HG03175 (cell line): ENCODE results near the gene PTPRR.

ENCODE experiments used
- ATAC-seq: cut with Tn5 transposase; IDR thresholded peaks from one replicate; pipeline ENCODE4 v1.9.1; 2021; ENCODE audit warnings: mild to moderate bottlenecking, moderate library complexity; ENCODE audit not compliant: unreplicated experiment

Gene PTPRR, protein sequence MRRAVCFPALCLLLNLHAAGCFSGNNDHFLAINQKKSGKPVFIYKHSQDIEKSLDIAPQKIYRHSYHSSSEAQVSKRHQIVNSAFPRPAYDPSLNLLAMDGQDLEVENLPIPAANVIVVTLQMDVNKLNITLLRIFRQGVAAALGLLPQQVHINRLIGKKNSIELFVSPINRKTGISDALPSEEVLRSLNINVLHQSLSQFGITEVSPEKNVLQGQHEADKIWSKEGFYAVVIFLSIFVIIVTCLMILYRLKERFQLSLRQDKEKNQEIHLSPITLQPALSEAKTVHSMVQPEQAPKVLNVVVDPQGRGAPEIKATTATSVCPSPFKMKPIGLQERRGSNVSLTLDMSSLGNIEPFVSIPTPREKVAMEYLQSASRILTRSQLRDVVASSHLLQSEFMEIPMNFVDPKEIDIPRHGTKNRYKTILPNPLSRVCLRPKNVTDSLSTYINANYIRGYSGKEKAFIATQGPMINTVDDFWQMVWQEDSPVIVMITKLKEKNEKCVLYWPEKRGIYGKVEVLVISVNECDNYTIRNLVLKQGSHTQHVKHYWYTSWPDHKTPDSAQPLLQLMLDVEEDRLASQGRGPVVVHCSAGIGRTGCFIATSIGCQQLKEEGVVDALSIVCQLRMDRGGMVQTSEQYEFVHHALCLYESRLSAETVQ

DNA sequence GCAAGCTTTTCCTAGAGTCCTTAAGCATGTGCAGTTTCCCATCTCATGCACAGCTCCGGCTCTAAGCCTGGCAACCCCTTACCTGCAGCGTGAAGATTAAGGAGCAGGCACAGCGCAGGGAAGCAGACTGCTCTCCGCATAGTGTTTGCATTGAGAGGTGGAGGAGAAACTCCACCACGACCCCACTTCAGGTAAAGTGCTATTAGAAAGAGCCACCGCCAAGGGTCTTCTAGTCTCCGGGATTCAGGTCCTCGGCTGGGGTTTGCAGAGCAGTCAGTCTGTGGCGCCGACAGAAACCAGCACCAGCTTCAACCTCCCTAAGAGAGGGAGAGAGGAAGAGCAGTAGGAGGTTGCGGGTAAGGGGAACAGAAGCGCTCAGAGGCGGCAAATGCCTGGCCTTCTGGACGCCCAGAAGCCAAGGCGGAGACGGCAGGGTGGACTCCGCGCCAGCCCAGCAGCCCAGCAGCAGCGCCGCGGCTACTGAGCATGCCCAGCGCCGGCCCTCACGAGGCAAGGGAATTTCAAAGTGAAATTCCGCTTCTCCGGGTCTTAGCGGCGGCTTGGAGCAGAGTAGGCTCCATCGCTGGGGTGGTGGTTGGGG lies at the start of gene PTPRR:
PTPRR (minus strand) TSS at position 488 of the 601 bp plus-strand sequence; CDS start at position 140, 348 bp downstream.
- no peak for ATAC-seq

DNA sequence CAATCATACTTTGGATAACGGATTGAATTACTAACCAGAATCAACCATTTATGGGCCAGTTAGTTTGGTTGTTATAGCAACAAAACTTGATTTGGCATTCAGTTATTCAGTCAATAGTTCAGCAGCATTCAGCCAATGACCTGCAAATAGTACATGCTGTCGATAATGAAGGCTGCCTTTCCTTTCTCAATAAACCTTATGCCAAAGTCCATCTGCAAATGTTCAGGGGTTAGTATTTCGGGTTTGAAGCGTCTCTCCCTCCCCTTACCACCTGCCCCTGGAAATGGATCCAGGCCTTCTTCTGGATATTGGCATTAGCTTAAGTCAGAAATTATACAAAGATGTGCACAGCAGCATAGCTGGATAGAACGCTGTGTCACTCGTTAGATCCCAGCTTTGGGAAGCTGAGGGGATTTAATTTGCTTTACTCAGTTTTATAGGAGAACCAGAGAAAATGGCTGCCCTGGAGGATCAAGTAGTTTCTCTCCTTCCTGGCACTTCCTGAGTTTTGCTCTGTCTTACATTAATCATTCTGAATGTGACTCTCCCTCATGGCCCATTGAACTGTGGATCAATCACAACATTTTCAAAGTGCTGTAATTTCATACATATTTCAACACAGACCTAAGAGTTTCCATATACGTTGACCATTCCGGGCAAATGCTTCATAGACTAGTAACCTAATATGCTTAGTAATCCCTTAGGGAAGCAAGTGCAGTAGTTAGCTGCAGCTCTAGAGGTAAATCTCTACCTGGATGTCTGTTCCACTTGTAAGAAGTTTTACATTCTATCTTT lies 46.7 kb upstream of the PTPRR start:
- ATAC-seq: no peak

DNA sequence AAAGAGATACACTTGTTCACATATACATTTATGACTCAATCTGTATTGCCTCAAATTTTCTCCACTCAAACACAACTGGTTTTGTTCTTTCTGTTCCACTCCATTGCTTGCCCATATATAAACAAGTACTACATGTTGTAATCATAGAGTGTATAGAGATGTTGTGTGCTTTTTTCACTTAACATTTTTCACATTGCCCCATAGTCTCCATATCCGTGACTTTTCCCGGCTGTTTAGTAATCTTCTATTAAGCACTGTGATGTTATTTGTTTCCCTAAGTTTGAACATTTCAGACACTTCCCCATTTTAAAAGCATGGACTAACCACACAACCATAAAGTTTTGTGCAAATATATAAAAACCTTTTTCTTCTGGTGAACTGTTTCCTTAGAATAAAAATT lies 45.5 kb upstream of the PTPRR start:
- no peak for ATAC-seq

DNA sequence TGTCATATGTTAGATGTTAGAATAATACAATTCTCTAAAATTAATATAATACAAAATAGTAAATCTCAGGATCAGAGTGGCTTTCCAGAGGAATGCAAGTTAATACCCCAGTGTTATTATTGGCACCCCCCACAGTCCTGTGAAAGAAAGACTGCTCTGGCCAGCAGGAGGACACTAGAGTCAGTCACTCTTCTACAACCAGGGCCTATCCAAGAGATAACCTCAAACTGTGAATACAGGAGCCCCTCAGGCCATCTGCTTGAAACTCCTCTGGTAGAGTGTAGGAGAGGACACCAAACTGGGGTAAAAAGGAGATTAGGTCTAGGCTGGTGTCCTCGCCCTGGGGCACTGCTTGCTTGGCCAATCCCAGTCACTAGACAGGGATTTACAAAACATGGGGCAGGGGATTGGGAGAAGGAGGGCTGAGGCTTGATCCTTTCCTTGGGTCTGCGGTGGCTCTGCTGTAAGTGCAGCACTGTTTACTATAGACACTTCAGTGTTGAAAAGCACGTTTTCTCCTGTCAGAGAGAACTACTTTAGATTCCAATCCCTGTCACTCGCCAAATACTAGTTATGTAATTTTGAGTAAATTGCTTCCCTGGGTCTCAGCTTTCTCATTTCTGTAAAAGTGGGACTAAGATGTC lies 44.5 kb upstream of the PTPRR start:
- ATAC-seq: no peak

DNA sequence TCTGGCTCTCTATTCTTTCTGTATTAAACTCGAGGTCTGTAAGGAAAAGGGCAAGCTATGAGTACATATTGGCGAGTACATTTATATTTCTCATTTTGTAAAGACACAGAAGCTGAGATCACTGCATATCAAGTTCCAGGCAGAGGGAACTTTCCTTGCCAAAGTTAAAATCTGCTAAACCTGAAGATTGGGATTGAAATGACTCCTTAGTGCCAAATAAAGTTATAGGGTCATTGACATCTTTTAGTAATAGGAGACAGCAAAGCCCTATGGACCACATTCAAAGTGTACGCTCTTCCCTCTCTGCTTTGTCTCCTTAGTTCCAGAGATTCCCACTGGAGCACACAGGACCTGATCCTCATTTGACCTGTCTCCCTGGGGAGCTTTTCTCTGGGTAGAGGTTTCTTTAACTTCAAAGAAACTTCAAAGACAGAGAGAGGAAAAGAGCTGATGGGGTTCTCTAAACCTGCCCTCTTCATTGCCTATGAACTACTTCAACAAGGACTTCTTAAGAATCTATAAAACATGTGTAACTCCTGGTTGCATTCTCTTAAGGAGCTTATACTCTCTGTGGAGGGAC lies 42.6 kb upstream of the PTPRR start:
- no peak for ATAC-seq

DNA sequence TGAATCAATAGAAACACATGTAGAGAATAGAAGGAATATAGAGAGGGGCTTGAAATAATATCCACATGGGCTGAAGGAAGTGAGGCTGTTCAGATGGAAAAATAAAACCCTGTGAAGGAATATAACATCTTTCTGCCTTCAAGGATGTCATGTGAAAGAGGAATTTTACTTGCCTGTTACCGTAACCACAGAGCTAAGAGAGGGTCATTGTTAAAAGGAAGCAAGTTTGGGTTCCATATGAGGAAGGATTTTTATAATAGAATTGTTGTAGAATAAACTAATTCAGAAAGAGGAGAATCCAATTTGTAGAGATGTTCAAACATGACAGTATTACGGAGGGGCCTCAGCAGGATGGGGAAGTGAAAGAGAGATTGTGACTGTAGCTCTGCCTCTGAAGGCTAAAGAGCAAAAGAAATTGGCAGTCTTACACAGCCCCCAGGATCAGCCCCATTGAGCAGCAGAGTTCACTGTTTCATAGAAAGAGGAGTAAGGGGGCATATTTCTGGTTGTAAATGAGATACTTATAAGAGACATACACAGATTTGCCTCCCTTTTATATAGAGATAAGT lies 41.8 kb upstream of the PTPRR start:
- ATAC-seq: peak; percentile 64

DNA sequence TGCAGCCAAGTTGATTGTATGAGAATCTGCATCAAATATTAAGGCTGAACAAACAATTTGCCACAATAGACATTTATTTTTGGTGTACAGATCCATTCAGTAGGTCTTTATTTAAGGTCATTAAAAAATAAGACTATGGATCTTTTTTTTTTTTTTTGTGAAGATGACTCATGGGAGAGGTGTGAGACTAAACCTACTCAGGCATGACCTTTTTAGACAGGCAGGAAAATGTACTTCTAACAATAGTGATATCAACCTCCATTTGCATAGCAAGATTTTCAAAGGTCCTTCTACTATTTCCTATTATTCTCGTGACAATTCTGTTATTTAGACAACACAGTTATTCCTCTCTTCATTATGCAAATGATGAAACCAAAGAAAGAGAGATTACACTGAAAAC lies 39.9 kb upstream of the PTPRR start:
- ATAC-seq: no peak

DNA sequence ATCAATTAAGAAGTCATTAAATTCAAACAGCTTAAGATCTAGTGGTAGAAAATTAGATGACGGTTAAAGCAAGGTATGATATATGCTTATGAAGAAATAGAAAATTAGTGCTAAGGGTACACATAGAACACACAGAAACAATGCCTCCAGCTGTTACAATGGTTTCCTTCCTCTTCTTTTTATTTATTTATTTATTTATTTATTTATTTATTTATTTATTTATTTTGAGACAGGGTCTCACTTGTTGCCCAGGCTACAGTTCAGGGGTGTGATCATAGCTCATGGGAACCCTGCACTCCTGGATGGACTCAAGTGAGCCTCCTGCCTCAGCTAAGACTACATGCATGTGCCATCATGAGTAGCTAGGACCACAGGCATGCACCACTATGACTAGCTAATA lies 34.9 kb upstream of the PTPRR start:
- no peak for ATAC-seq

DNA sequence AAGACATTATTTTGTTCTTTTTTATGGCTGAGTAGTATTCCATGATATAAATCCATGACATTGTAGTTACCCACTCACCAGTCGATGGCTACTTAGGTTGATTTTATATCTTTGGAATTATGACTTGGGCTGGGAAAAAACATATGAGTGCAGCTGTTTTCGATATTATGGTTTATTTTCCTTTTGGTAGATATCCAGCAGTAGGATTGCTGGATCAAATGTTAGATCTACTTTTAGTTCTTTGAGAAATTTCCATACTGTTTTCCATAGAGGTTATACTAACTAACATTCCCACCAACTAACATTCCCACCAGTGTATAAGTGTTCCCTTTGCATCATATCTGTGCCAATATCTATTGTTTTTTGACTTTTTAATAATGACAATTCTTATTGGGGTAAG lies 29.9 kb upstream of the PTPRR start:
- ATAC-seq: no peak

DNA sequence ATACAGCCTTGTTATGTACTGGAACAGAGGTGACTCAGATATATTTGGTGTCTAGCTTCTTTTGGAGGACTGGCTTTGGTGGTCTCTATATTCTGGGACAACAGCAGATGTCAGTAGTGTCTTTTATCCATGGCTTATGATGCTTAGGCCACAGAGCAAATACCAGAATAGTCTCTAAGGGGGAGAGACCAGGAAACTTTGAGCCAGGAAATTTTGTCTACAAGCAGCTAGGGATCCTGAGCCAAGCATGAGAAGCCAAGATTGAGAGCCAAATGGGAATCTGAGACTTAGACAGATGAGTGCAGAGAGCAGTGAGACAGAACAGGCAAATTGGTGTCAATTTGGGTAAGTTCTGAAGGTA lies 28.4 kb upstream of the PTPRR start:
- no peak for ATAC-seq

DNA sequence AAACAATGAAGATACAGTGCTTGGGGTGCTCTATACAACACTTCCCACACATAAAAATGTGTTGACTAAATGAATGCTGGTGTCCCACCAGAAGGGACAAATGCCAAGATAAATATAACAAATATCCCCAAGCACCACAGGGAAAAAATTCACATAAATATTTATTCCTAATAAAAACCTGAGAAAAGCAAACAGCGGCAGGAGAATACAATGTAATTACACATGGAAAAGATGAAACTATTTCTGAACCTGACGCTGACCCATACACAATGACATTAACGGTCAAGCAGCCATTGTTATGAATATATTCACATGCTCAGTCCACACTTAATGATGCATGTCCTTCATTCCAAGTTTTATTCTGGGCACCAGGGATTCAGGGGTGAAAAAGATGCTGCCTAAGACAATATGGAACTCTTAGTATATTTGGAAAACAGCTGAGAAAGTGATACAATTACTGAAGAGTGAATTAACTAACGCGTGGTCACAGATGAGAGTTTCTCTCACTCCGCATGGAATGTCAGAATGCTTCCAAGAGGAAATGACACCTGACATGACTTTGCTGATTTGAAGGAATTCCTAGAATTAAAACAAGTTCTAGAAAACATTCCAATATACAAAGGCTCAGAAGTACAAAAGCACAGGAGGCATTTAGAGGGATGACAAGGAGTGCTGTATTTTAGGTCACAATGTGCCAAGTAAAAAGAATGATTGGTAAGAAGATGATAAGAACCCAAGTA lies 27.9 kb upstream of the PTPRR start:
- no peak for ATAC-seq

DNA sequence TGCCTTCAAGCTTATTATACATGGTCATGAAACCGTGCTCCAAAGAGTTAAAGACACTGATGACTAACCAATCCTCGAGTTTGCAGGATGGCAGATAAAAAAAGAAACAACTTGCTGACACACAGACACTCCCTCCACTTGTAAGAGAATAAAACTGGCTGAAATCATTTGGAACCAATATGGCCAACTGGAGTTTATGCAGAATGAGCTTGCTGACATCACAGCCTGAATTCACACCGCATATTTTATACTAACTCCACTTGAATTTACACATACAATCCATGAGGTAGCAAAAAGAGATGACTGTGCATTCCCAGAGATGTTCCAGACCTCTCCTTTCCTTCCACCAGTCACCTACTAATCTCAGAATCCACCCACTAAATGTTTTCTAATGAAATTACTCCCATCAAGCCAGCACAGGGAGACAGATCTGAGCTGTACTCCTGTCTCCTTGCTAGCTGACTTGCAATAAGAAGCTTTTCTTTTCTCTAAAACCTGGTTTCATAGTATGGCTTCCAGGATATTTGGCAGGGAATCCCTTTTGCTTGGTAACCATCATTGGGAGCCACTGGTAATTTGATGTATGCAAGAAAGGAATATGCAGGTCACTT lies 15.8 kb upstream of the PTPRR start:
- no peak for ATAC-seq

DNA sequence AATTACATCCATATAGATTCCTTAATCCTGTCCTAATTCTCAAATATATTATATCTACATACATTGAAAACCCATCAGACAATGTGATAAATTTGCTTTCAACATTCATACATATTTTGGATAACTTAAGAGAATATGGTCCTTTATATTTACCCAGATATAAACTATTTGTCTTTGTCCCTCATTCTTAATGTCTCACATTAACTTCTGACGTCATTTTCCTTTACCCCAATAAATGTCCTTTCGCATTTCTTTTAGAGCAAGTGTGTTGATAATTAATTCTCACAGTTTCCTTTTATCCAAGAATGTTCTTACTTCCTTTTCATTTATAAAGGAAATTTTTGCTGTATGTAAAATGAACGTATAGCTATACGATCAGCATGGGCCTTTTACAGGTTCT lies 12.6 kb upstream of the PTPRR start:
- ATAC-seq: no peak

DNA sequence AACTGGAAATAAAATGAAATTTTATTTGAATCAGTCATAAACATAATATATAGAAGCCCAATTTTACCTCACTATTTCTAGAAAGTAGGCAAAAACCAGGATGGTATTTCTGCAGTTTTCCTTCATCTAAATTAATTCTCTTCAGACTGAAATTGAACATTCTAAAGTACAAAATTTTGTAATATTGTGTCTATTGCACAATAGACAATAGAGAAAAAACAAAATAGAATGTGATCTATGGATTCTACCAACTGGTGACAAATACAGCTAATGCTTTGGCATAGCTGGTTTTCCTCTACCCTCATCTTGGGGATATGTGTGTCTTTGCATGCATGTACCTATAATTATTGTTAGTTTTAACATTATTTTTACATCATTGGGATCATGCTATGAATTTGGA lies 8.5 kb upstream of the PTPRR start:
- no peak for ATAC-seq

DNA sequence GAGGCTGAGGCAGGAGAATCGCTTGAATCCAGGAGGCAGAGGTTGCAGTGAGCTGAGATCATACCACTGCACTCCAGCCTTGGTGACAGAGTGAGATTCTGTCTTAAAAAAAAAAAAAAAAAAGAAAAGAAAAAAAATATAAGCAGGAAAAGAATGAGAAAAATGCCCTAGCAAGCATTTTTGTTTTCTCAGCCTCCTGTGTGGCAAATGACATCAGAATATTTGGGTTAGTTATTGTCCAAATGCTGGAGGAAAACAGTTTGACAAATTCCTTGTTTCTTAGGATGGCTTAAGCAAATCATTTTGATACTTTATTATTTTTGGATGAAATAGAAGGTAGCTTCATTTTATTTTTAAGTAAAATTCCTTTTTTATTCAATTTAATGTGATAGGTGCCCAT lies 7.5 kb upstream of the PTPRR start:
- no peak for ATAC-seq

DNA sequence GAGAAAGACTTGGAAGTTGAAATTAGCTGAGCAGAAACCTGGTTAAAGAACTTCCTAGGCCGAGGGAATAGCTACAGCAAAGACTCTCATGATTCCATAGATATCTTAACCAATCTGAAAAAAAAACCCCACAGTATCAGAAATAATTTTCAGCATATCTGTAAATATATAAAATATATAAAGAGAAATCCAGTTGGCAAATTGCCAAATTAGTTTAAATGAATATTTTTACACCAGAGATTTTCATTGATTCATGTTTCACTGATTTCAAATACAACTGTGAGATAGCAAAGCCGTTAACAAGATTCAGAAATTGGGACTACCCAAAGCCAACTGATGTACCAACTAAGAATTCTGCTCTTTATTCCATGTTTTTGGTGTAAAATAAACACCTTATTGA lies 6.8 kb upstream of the PTPRR start:
- no peak for ATAC-seq

DNA sequence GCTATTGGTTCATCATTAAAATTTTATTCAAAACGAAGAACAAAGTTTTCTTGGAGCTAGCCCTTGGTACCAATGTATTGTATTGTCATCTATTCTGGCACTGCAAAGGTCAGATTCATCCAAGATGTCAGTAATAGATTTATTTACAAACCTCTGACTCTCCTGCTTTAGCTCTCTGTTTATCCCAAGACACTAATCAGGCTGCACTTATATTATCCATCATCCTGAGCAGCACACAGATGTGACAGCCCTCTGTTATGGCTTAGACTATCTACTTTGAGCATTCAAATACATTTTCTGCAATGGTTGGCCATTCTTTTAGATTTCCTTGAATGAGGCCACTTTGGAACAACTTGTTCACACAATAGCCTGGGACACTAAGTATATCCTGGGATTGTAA lies 5.0 kb upstream of the PTPRR start:
- no peak for ATAC-seq

DNA sequence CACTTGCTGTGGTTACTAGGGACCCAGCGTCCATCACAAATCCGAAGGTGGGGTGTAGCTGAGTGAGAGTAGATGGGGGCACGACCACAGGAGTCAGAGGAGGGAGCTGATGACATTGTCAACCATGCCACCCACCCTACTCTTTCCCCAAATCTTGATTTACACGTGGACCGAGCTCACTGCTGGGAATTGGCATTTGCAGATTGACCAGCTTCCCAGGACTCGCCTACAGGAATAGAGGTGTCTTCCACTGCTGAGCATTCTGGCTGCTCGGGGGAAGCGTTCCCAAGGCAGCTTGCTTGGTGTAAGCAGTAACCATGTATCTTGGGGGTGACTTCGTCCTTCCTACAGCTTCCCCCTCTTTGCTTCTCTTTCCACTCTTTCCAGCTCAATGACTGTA lies 353 bp upstream of the PTPRR start:
- no peak for ATAC-seq

DNA sequence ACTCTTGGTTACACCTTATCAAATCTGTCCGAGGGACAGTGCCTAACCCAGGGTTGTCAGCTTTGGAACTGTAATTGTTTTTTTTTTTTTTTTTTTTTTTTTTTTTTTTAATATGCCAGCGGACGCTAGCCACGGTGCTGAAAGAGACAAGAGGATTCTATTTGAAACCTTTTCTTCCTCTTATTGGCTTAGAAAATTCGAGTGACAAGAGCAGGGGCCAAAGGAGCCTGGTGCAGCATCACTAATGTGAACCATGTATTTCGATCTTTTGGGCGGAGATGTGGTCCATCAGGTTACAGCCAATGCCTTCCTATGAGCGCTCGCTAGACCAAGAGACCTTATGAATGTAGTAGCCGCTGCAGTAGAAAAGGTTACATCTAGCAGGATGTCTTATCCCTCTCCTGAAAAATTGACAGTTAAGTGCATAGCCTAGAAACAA lies 922 bp downstream of the PTPRR start:
- no peak for ATAC-seq
